ENCODE results near the gene CFAP77. TPM values are rescaled to one million over a fixed set of nuclear protein-coding genes. Genes with fewer than 3 reads are reported as not detected.
"Not testable (repeated sequence)": the region's sequence is repeated elsewhere in the genome, so short reads cannot be mapped to it uniquely, and the experiment has no call there.

The CFAP77 gene
- total RNA-seq, 2 donors from 2014 or later = 2.4 TPM; not detected in 1

DNA sequence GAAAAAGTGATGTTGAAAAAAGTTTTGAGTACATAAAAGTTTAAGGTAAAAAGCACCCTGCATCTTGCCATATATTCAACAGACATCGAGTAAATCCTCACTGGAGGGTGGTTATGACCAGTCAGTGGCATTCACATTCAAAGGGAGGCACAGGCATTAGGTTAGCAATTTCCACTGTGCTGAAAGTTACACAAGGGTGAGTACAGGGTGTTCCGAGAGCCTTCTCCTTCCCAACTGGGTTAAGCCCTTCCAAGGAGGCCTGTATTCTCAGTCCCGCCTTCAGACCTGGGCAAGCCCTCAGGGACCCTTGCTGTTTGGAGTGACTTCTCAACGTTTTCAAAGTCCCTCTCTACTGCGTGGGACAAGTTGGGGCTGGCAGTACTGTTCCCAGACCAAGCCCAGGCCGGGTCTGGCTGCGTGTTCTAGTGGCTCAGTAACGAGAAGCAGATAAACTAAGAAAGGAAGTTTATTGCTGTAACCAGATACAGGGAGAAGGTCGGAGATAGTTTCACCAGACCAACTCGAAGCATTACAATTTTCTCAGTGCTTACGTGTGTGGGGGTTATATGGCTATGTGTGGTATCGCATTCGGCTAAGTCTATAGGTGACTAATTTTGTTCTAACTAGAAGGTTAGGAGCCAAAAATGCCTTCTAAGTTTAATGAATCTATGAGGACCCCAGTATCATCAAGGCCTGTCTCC is 42.2 kb upstream of the CFAP77 start:
- H3K9me3 ChIP-seq = no peaks in the 10 kb centered on the region
- TF ChIP-seq POLR2AphosphoS5 (IDR thresholded peaks at IDR 0.05) = peak; percentile 59
- TF ChIP-seq POLR2A (IDR thresholded peaks at IDR 0.05) = no peak
- no peak overlapping the region for H3K4me3 ChIP-seq
- no peaks in the 10 kb centered on the region for H3K27me3 ChIP-seq (replicated peaks; ENCODE audit: insufficient read depth)
- H3K4me1 ChIP-seq (replicated peaks) = peaks cover 8% of the 10 kb centered on the region
- 24% methylated on average over 13 of the region's 13 CpGs for WGBS
- peak; percentile 35 for DNase-seq (ENCODE audit: low spot score)
- peak overlapping the region; percentile 61 to 70 for H3K27ac ChIP-seq
- no peaks in the 10 kb centered on the region for H3K36me3 ChIP-seq
- intact Hi-C loops (cut with DNase I) = no loop called here

DNA sequence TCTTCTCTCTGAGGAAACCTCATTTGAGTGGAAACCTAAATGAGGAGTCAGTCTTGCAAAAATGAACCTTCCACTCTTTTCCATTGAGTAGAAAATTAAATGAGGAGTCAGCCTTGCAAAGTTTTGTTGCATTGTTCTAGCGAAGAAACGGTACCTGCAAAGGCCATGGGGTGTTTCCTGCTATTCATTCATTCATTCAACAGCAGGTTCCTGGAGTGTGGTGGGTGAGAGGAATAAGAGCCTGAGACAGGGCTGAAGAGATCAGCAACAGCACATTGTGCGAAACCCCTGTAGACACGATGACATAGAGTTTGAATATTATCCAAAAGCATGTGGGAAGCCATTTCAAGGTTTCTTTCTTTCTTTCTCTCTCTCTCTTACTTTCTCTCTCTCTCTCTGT is 40.6 kb upstream of the CFAP77 start:
- Histone ChIP-seq H3K27me3 (replicated peaks; ENCODE audit: insufficient read depth) (no peaks in the 10 kb centered on the region), H3K36me3 (no peaks in the 10 kb centered on the region), H3K9me3 (no peaks in the 10 kb centered on the region), H3K4me3 (no peak overlapping the region), H3K27ac (no peak overlapping the region), H3K4me1 (replicated peaks) (peaks cover 8% of the 10 kb centered on the region)
- intact Hi-C loops (cut with DNase I) = no loop called here
- WGBS = 94% methylated on average over 4 of the region's 4 CpGs
- no peak for DNase-seq (ENCODE audit: low spot score)
- no peak for TF ChIP-seq POLR2A (IDR thresholded peaks at IDR 0.05)
- no peak for TF ChIP-seq POLR2AphosphoS5 (IDR thresholded peaks at IDR 0.05)
- TF ChIP-seq, protein P1, sequence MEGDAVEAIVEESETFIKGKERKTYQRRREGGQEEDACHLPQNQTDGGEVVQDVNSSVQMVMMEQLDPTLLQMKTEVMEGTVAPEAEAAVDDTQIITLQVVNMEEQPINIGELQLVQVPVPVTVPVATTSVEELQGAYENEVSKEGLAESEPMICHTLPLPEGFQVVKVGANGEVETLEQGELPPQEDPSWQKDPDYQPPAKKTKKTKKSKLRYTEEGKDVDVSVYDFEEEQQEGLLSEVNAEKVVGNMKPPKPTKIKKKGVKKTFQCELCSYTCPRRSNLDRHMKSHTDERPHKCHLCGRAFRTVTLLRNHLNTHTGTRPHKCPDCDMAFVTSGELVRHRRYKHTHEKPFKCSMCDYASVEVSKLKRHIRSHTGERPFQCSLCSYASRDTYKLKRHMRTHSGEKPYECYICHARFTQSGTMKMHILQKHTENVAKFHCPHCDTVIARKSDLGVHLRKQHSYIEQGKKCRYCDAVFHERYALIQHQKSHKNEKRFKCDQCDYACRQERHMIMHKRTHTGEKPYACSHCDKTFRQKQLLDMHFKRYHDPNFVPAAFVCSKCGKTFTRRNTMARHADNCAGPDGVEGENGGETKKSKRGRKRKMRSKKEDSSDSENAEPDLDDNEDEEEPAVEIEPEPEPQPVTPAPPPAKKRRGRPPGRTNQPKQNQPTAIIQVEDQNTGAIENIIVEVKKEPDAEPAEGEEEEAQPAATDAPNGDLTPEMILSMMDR (IDR thresholded peaks at IDR 0.05) = no peak

DNA sequence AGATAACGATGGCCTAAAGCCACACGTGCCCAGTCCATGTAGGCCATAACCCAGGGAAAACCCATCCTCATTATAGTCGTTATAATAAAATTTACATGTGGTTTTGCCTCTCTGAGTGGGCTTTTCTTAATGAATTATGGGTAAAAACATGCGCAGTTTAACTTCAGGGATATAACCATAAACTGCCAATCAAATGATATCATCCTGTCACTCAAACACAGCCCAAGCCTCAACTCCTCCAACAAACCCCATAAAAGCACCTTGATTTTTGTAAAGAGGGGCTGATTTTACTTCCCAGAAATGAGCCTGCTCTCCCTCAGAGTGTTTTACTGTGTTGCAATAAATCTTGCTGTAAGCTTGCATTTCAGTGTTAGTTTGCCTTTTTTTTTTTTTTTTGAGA is 39.4 kb upstream of the CFAP77 start:
- 88% methylated on average over 4 of the region's 4 CpGs for WGBS

DNA sequence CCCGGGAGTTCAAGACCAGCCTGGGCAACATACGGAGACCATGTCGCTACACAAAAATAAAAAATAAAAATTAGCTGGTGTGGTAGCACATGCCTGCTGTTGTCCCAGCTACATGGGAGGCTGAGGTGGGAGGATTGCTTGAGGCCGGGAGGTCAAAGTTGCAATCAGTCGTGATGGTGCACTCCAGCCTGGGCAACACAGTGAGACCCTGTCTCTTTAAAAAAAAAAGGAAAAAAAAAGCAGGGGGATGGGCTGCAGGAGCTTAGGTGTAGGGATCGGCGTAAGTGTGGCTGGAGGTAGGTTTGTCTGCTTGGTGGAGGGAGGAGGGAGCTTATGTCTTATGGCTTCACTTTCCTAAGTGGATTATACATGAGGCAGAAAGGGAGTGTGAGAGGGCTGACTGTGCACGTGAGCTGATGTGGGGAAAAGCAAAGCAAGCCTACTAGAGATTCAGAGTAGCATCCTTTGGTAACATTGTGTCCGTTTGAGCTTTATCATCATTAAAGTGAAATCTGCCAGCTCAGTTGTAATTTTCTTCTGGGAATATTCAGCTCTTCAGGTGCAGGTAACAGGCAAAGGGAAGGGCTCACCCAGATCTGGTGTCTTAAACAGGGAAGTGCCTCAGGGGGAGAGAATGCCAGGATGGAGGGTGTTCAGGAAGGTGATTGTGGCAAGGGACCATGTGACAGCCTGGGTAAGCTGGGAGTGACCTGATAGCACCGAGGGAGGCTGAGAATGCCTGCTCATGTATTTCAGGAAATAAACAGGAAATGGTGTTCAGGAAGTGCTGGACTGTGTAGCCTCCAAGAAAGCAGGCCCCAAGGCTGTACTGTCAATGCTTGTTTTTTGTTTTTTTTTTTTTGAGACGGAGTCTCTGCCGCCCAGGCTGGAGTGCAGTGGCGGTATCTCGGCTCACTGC is 37.6 kb upstream of the CFAP77 start:
- TF ChIP-seq POLR2A (IDR thresholded peaks at IDR 0.05) = no peak
- TF ChIP-seq, protein P1 (IDR thresholded peaks at IDR 0.05) = no peak
- TF ChIP-seq POLR2AphosphoS5 (IDR thresholded peaks at IDR 0.05) = peak; percentile 41
- DNase-seq (ENCODE audit: low spot score) = no peak
- Histone ChIP-seq H3K27ac (peak overlapping the region in 1 of 2 donors; percentile 46), H3K4me1 (replicated peaks) (peaks cover 7% of the 10 kb centered on the region), H3K9me3 (no peaks in the 10 kb centered on the region), H3K36me3 (no peaks in the 10 kb centered on the region), H3K4me3 (no peak overlapping the region), H3K27me3 (replicated peaks; ENCODE audit: insufficient read depth) (no peaks in the 10 kb centered on the region)
- 70% methylated on average over 14 of the region's 14 CpGs for WGBS
- intact Hi-C loops (cut with DNase I) = no loop called here

More for the DNA sequence above, 39.4 kb upstream of the CFAP77 start:
- H3K4me3 ChIP-seq = no peak overlapping the region
- TF ChIP-seq POLR2AphosphoS5 (IDR thresholded peaks at IDR 0.05) = no peak
- TF ChIP-seq, protein P1 (IDR thresholded peaks at IDR 0.05) = no peak
- no peak for TF ChIP-seq POLR2A (IDR thresholded peaks at IDR 0.05)
- DNase-seq (ENCODE audit: low spot score) = no peak
- intact Hi-C loops (cut with DNase I) = no loop called here
- H3K4me1 ChIP-seq (replicated peaks) = peaks cover 8% of the 10 kb centered on the region
- no peaks in the 10 kb centered on the region for H3K27me3 ChIP-seq (replicated peaks; ENCODE audit: insufficient read depth)
- H3K36me3 ChIP-seq = no peaks in the 10 kb centered on the region
- H3K27ac ChIP-seq = no peak overlapping the region
- no peaks in the 10 kb centered on the region for H3K9me3 ChIP-seq

DNA sequence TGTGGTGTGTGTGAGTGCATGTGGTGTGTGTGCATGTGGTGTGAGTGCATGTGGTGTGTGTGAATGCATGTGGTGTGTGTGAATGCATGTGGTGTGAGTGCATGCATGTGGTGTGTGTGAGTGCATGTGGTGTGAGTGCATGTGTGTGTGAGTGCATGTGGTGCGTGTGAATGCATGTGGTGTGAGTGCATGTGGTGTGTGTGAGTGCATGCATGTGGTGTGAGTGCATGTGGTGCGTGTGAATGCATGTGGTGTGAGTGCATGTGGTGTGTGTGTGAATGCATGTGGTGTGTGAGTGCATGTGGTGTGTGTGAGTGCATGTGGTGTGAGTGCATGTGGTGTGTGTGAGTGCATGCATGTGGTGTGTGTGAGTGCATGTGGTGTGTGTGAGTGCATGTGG is 32.2 kb upstream of the CFAP77 start:
- H3K36me3 ChIP-seq; H3K4me1 ChIP-seq (replicated peaks); intact Hi-C loops (cut with DNase I); H3K27ac ChIP-seq; DNase-seq (ENCODE audit: low spot score); H3K4me3 ChIP-seq; H3K9me3 ChIP-seq; H3K27me3 ChIP-seq (replicated peaks; ENCODE audit: insufficient read depth): not testable (repeated sequence)
- WGBS = 93% methylated on average over 2 of the region's 2 CpGs

DNA sequence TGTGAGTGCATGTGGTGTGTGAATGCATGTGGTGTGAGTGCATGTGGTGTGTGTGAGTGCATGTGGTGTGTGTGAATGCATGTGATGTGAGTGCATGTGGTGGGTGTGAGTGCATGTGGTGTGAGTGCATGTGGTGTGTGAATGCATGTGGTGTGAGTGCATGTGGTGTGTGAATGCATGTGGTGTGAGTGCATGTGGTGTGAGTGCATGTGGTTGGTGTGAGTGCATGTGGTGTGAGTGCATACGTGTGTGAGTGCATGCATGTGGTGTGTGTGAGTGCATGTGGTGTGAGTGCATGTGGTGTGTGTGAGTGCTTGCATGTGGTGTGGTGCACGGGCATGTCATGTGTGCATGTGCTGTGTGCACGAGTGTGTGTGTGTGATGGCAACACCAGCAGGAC is 31.6 kb upstream of the CFAP77 start:
- H3K27ac ChIP-seq; H3K36me3 ChIP-seq; H3K27me3 ChIP-seq (replicated peaks; ENCODE audit: insufficient read depth); H3K4me3 ChIP-seq; H3K9me3 ChIP-seq; intact Hi-C loops (cut with DNase I); DNase-seq (ENCODE audit: low spot score); H3K4me1 ChIP-seq (replicated peaks): not testable (repeated sequence)
- 92% methylated on average over 3 of the region's 3 CpGs for WGBS

Data from prostate gland (tissue), 2 donors.